ENCODE data around the gene DMBT1.

Gene DMBT1

GRCh38 chr10:122531261-122531660 lies 29.3 kb upstream of the DMBT1 start:
- no peak for TF ChIP-seq CTCF (IDR thresholded peaks at IDR 0.05; ENCODE audit: extremely low read depth, insufficient read depth, missing control alignments)
- in situ Hi-C loops (cut with MboI; ENCODE audit: low pct_unique_long_range_greater_than_20kb, low sequenced_read_pairs, unreplicated experiment) = no loop called here
- DNase-seq (ENCODE audit: low spot score) = no peak

DNA sequence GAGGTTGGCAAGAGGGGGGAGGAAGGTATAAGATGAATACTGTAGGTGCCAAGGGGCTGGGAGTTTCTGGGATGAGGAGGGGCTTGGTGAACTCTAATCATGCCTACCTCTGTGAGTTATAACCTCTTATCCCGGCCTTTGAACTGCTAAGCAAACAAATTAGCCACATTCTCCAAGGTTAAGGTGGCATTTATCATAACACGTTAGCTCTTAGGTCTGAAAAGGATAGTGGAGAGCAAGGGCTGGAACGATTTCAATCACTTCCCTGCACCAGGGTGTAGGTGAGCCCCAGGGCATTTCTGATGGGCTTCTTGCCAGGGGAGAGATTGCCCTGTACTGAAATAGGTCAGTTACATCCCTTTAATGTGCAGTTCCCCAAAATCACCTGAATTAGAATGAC lies 28.6 kb upstream of the DMBT1 start:
- DNase-seq (ENCODE audit: low spot score) = no peak
- in situ Hi-C loops (cut with MboI; ENCODE audit: low pct_unique_long_range_greater_than_20kb, low sequenced_read_pairs, unreplicated experiment) = no loop called here

DNA sequence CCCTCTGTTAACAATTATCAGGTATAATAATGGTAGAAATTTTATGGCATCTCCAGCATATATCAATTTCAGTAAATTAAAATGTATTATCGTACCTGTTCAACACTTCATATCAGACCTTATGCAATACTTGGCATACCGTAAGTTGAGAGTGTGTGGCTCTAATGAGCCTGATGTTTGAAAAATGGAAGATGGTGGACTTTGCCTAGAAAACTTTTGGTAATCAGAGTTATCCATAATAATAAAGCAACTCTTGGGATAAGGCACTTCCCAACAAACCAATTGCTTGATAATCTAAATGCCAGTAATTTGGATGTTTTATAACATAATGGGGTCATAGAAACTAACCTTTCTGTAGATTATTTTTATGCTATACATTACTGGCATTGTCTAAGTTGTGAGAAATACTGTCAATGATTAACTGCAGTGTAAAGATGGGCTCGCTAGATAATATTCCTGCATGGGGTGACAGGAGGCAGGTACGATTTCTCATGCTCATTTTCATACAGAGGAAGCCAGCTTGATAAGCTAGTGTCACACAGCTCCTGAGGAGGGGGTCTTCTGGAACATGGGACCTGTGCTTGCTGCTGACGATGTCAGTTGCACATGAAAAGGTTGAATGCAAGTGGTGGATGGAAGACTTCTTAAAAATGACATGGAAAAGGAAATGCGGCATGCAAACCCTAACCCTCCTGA lies 27.8 kb upstream of the DMBT1 start:
- in situ Hi-C loops (cut with MboI; ENCODE audit: low pct_unique_long_range_greater_than_20kb, low sequenced_read_pairs, unreplicated experiment) = no loop called here
- DNase-seq (ENCODE audit: low spot score) = no peak
- no peak for TF ChIP-seq CTCF (IDR thresholded peaks at IDR 0.05; ENCODE audit: extremely low read depth, insufficient read depth, missing control alignments)

More for the DNA sequence above, 28.6 kb upstream of the DMBT1 start:
- no peak for TF ChIP-seq CTCF (IDR thresholded peaks at IDR 0.05; ENCODE audit: extremely low read depth, insufficient read depth, missing control alignments)

DNA sequence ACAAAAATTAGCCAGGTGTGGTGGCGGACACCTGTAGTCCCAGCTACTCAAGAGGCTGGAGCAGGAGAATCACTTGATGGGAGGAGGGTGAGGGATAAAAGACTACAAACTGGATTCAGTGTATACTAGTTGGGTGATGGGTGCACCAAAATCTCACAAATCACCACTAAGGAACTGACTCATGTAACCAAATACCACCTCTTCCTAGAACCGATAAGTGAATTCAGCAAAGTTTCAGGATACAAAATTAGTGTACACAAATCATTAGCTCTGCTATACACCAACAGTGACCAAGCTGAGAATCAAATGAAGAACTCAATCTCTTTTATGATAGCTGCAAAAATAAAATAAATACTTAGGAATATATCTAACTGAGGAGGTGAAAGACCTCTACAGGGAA lies 23.0 kb upstream of the DMBT1 start:
- no peak for TF ChIP-seq CTCF (IDR thresholded peaks at IDR 0.05; ENCODE audit: extremely low read depth, insufficient read depth, missing control alignments)
- DNase-seq (ENCODE audit: low spot score) = no peak
- in situ Hi-C loops (cut with MboI; ENCODE audit: low pct_unique_long_range_greater_than_20kb, low sequenced_read_pairs, unreplicated experiment) = no loop called here

DNA sequence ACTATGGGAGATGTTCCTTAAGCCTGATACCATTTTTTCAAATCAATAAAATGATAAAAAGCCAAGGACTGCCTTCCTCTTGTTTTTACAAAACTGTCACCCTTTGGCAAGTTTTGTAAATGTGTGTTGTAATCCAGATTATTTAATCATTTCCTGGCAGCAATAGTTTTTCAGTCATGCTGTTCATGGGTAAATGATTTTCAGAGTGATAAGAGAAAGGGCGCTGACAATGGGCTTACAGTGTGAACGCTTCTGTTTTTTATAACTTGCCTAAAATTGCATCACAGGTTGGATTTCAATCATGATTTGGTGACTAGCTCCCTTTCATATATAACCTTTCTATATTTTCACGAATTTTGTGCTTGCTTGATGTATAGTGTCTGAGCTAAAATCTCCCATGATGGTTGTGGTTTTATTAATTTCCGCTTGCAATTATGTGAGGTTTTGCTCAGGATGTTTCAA lies 19.0 kb upstream of the DMBT1 start:
- in situ Hi-C loops (cut with MboI; ENCODE audit: low pct_unique_long_range_greater_than_20kb, low sequenced_read_pairs, unreplicated experiment) = no loop called here
- no peak for DNase-seq (ENCODE audit: low spot score)

DNA sequence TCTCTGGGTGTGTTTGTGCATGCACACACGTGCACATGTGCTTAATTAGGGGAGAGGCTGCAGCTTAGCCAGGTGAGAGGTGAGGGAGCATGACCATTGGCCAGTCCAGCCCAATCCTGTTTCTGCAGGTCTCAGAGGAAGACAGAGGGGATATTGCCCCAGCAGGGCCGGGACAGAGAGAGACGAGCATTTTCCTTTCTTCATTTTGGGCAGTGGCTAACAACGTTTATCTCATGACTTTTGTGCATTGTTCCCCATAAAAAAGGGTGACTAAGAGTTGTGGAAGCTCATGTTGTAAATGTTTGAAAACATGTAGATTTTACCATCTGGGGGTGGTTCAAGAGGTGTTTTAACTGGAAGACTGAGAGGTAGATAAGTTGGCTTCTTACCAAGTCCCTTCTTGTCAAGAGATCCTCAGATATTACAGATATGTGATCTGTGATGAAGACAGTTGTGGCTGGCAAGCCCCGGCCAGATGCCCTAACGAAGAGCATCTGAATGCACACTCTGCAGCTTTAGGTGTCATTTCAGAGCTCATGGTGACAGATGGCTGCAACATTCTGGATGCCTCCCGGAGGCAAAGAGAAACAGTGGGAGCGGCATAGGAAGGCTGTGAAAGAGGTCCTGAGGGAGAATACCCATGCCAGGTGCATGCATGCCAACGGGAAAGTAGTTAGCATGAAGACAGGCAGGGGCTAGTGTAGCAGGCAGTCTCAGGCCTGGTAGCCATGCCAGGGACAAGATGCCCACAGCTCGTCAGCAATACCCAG lies 16.7 kb upstream of the DMBT1 start:
- in situ Hi-C loops (cut with MboI; ENCODE audit: low pct_unique_long_range_greater_than_20kb, low sequenced_read_pairs, unreplicated experiment) = no loop called here
- no peak for DNase-seq (ENCODE audit: low spot score)
- no peak for TF ChIP-seq CTCF (IDR thresholded peaks at IDR 0.05; ENCODE audit: extremely low read depth, insufficient read depth, missing control alignments)

More for the DNA sequence above, 19.0 kb upstream of the DMBT1 start:
- TF ChIP-seq CTCF (IDR thresholded peaks at IDR 0.05; ENCODE audit: extremely low read depth, insufficient read depth, missing control alignments) = no peak

Data from GM13977 (cell line).